HEK293T (cell line): ENCODE results near the gene SPPL3.

Experiments
- CTCF ChIA-PET: fragments of 350-600 bp; formaldehyde crosslinking; extraction: SDS; loops from one replicate; lab custom pipeline; 2021; ENCODE audit warnings: antibody characterized with exemption, inconsistent platforms; lab: Yijun Ruan, JAX
- POLR2A ChIA-PET: fragments of 350-600 bp; formaldehyde crosslinking; extraction: SDS; loops from one replicate; lab custom pipeline; 2020; ENCODE audit warnings: antibody characterized with exemption, inconsistent platforms; lab: Yijun Ruan, JAX
- DNase-seq: peaks from one replicate; pipeline ENCODE4 v3.0.0; 2012; ENCODE audit warnings: mixed read lengths; ENCODE audit errors: extremely low spot score
- ARNT ChIP-seq: fragments of 450-650 bp; IDR thresholded peaks from 2 replicates; pipeline ENCODE4 v1.6.1; 2017; ENCODE audit warnings: mild to moderate bottlenecking
- BHLHE40 ChIP-seq: fragments of 450-650 bp; IDR thresholded peaks from 2 replicates; pipeline ENCODE4 v1.6.1; 2016; ENCODE audit warnings: mild to moderate bottlenecking, moderate library complexity, borderline replicate concordance
- CTBP1 ChIP-seq: fragments of 450-650 bp; IDR thresholded peaks from 2 replicates; pipeline ENCODE4 v1.6.1; 2016; ENCODE audit warnings: borderline replicate concordance
- ELF4 ChIP-seq: fragments of 450-650 bp; IDR thresholded peaks from 2 replicates; pipeline ENCODE4 v1.6.1; 2017; ENCODE audit warnings: antibody characterized with exemption
- FOXA1 ChIP-seq: fragments of 450-650 bp; IDR thresholded peaks from 2 replicates; pipeline ENCODE4 v1.6.1; 2016; ENCODE audit warnings: mild to moderate bottlenecking
- FOXK2 ChIP-seq: fragments of 450-650 bp; IDR thresholded peaks from 2 replicates; pipeline ENCODE4 v1.6.1; 2016; ENCODE audit warnings: mild to moderate bottlenecking
- FOXM1 ChIP-seq: fragments of 450-650 bp; IDR thresholded peaks from 2 replicates; pipeline ENCODE4 v1.6.1; 2017; ENCODE audit warnings: mild to moderate bottlenecking, borderline replicate concordance
- HDGF ChIP-seq: fragments of 450-650 bp; IDR thresholded peaks from 2 replicates; pipeline ENCODE4 v1.6.1; 2017; ENCODE audit warnings: antibody characterized with exemption, borderline replicate concordance
- L3MBTL2 ChIP-seq: fragments of 450-650 bp; conservative IDR thresholded peaks from 2 replicates; pipeline ENCODE4 v1.6.1; 2016; ENCODE audit warnings: mild to moderate bottlenecking
- LEF1 ChIP-seq: fragments of 450-650 bp; IDR thresholded peaks from 2 replicates; pipeline ENCODE4 v1.6.1; 2017; ENCODE audit warnings: mild to moderate bottlenecking, borderline replicate concordance
- NFRKB ChIP-seq: fragments of 450-650 bp; IDR thresholded peaks from 2 replicates; pipeline ENCODE4 v1.6.1; 2016; ENCODE audit warnings: mild to moderate bottlenecking, moderate library complexity
- PKNOX1 ChIP-seq: fragments of 450-650 bp; IDR thresholded peaks from 2 replicates; pipeline ENCODE4 v1.6.1; 2016
- SP1 ChIP-seq: fragments of 450-650 bp; IDR thresholded peaks from 2 replicates; pipeline ENCODE4 v1.6.1; 2017
- SUZ12 ChIP-seq: fragments of 450-650 bp; IDR thresholded peaks from 2 replicates; pipeline ENCODE4 v1.6.1; 2016; ENCODE audit warnings: mild to moderate bottlenecking
- TARDBP ChIP-seq: fragments of 450-650 bp; IDR thresholded peaks from 2 replicates; pipeline ENCODE4 v1.6.1; 2016
- ZNF384 ChIP-seq: fragments of 450-650 bp; IDR thresholded peaks from 2 replicates; pipeline ENCODE4 v1.6.1; 2016

The SPPL3 gene

GRCh38 chr12:120744922-120745493, 159.2 kb downstream of the SPPL3 start:
- CTCF ChIA-PET, result interaction anchor here (0.5 kb wide), 1 partner anchor 360 kb away, joined by 4 read pairs; no protein-coding TSS in a partner anchor
- DNase-seq, result no peak
- no peak for TF ChIP-seq FOXK2
- TF ChIP-seq L3MBTL2, result no peak
- TF ChIP-seq BHLHE40, result no peak
- no peak for TF ChIP-seq CTBP1
- TF ChIP-seq LEF1, result no peak
- TF ChIP-seq NFRKB, result no peak
- TF ChIP-seq HDGF, result no peak
- no peak for TF ChIP-seq ZNF384
- TF ChIP-seq FOXA1, result no peak
- POLR2A ChIA-PET, result no interaction called here

GRCh38 chr12:120741476-120742421, 162.4 kb downstream of the SPPL3 start:
- POLR2A ChIA-PET, result no interaction called here
- CTCF ChIA-PET, result interaction anchor here (1.0 kb wide), 1 partner anchor 20 kb away, joined by 3 read pairs; no protein-coding TSS in a partner anchor
- no peak for DNase-seq
- TF ChIP-seq FOXA1 (no peak), ZNF384 (no peak), ARNT (no peak), CTBP1 (no peak), PKNOX1 (no peak), FOXK2 (no peak), SP1 (no peak), ELF4 (no peak), FOXM1 (no peak), NFRKB (no peak), L3MBTL2 (no peak), BHLHE40 (no peak), SUZ12 (no peak), LEF1 (no peak), HDGF (no peak)

DNA sequence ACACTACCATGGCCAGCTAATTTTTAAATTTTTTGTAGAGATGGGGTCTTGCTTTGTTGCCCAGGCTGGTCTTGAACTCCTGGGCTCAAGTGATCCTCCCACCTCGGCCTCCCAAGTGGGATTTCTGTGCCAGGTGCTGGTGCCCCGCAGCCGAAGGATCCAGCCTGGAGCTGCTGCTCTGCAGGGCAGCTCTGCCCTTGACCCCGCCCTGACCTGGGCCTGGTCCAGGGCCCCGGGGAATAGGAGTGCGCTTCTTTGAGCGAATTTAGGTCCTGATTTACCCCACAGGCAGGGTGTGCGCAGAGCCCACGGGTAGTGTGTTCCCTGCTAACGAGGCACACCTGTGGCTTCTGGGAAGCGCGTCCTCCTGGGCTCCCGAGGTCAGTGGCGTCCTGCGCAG, 163.3 kb downstream of the SPPL3 start:
- ChIA-PET POLR2A (no interaction called here), CTCF (no interaction called here)
- TF ChIP-seq FOXA1 (no peak), TARDBP (no peak), PKNOX1 (no peak), ELF4 (no peak), ZNF384 (no peak), SP1 (no peak), LEF1 (no peak), FOXK2 (no peak)
- no peak for DNase-seq

GRCh38 chr12:120739821-120740613, 164.1 kb downstream of the SPPL3 start:
- ChIA-PET CTCF (no interaction called here), POLR2A (no interaction called here)
- TF ChIP-seq SUZ12, result no peak
- no peak for TF ChIP-seq PKNOX1
- TF ChIP-seq ZNF384, result no peak
- TF ChIP-seq SP1, result no peak
- TF ChIP-seq TARDBP, result no peak
- no peak for TF ChIP-seq FOXM1
- no peak for TF ChIP-seq ARNT
- no peak for TF ChIP-seq BHLHE40
- TF ChIP-seq ELF4, result no peak
- no peak for TF ChIP-seq L3MBTL2
- no peak for TF ChIP-seq LEF1
- TF ChIP-seq HDGF, result no peak
- no peak for TF ChIP-seq CTBP1
- no peak for TF ChIP-seq NFRKB
- TF ChIP-seq FOXA1, result no peak
- no peak for TF ChIP-seq FOXK2
- no peak for DNase-seq

- CTCF ChIA-PET, result no interaction called here
Measured at GRCh38 chr12:120739031-120739762, 165.0 kb downstream of the SPPL3 start.

More at GRCh38 chr12:120739031-120739762, 165.0 kb downstream of the SPPL3 start:
- TF ChIP-seq CTBP1, result no peak
- POLR2A ChIA-PET, result no interaction called here
- no peak for DNase-seq
